ENCODE results near the gene HOMER3.

The HOMER3 gene

DNA sequence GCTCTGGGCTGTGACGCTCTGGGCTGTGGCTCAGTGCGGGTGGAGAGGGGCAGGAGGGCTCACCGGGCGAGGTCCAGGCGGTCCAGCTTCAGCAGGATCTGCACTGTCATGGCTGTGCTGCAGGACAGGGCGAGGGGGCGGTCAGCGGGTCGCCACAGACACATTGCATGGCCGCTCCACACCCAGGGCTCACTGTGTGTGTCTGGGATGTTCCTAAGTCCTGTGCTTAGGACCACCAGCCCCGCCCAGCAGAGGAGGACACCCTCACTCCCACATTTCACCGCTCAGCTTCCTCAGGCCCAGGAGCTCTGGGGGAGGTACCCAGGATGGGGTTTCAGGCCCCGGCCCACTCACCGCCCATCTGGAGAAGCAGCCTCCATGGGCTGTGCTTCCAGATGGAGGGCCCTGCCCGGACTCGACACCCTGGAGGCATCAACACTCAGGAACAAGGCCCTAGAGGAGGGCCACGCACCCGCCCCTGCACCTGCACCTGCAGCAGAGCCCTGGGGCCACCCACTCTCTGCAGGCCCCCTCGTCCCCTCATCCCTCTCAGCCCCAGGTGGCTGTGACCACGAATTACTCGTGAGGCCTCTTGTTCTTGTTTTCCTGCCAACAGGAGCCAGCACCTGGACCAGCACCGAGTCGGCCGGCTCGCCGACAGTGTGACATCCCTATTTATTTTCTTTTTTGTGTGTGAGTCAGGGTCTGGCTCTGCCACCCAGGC lies 35.3 kb downstream of the HOMER3 start:
- TF ChIP-seq GATA3 (IDR thresholded peaks at IDR 0.05; ENCODE audit: low read depth, low read length) (no peak), GATA2 (IDR thresholded peaks at IDR 0.05; ENCODE audit: low read depth, low read length) (no peak)

GRCh38 chr19:18905058-18905456 lies 36.0 kb downstream of the HOMER3 start:
- TF ChIP-seq GATA3 (IDR thresholded peaks at IDR 0.05; ENCODE audit: low read depth, low read length) (no peak), GATA2 (IDR thresholded peaks at IDR 0.05; ENCODE audit: low read depth, low read length) (no peak)

DNA sequence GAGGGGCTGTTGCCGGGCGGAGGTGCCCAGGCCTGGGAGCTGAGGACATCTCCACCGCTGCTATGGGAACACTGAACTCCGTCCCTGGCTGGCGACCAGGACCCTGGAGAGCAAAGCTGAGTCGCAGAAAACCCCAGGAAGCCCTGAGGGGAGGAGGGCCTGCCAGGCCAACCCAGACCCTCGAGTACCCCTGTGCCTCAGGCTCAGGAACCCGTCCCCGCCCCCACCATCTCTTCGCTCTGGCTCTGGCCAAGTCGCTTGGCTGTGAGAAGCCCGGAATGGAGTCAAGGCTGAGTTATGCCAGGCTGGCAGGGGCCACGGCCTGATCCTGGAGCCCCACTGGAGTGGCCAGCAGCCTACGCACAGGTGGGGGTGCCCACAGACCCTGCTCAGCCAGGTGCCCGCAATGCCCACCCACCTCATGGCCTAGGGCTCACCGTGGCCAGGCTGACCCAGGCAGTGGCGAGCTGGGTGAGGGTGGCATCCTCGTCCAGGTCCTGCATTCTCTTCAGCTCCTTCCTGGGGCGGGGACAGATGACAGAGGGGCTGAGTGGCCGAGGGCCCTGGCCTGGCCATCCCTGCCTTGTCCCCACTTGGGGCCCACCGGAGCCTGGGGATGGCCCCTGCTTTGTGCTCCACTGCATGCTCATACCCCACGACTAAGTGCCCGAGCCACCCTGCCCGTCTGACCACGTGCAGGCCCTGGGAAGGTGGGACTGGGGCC lies 36.5 kb downstream of the HOMER3 start:
- no peak for TF ChIP-seq GATA2 (IDR thresholded peaks at IDR 0.05; ENCODE audit: low read depth, low read length)
- TF ChIP-seq GATA3 (IDR thresholded peaks at IDR 0.05; ENCODE audit: low read depth, low read length): no peak

GRCh38 chr19:18903156-18904037 lies 37.6 kb downstream of the HOMER3 start:
- TF ChIP-seq GATA2 (IDR thresholded peaks at IDR 0.05; ENCODE audit: low read depth, low read length) (no peak), GATA3 (IDR thresholded peaks at IDR 0.05; ENCODE audit: low read depth, low read length) (no peak)

DNA sequence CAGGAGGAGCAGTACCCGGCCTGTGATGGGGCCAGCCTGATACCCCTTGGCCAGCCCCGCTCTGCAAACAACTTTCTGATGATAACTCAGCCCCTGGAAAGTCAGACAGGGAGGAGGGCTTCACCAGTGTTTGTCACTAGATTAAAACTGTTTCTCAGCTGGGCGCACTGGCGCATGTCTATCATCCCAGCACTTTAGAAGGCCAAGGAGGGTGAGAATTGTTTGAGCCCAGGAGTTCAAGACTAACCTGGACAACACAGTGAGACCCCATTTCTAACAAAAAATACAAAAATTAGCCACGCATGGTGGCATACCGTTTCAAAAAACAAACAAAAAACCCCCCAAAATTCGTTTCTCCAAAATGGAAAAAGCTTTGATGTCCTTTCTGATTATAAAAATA lies 39.5 kb downstream of the HOMER3 start:
- TF ChIP-seq GATA2 (IDR thresholded peaks at IDR 0.05; ENCODE audit: low read depth, low read length): no peak
- no peak for TF ChIP-seq GATA3 (IDR thresholded peaks at IDR 0.05; ENCODE audit: low read depth, low read length)

DNA sequence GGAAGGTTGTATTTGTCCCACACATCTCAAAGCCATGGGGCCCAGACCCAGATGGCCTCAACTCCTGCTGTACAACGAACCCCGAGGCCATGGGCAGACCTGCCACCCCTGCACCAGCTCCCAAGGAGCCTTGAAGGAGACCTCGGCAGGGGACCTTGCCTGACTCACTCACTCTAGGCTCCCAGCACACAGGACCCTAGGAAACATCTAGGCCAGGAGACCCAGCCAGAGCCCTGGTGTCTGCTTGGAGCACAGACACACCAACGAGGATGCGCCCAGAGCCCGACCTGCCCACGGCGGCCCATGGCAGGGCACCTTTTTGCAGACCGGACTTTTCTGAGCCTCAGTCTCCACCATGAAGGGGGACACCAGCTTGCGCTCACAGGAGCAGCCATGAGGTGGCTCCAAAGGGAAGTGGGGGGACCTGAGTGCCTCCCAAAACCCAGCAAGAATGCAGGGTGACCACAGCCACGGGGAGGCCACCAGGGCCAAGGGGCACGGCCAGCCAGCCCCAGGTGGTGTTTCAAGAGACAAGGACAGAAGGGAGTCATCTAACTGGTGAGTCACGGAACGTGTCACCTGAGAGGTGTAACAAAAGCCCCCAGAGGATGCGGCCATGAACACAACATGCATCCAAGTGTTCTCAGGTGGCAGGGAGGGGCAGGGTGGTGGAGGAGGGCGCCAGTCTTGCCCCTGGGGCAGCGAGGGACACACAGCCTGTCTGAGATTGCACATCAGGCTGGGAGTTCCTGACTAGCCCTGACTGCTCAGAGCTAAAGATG lies 40.1 kb downstream of the HOMER3 start:
- TF ChIP-seq GATA3 (IDR thresholded peaks at IDR 0.05; ENCODE audit: low read depth, low read length) (no peak), GATA2 (IDR thresholded peaks at IDR 0.05; ENCODE audit: low read depth, low read length) (no peak)

DNA sequence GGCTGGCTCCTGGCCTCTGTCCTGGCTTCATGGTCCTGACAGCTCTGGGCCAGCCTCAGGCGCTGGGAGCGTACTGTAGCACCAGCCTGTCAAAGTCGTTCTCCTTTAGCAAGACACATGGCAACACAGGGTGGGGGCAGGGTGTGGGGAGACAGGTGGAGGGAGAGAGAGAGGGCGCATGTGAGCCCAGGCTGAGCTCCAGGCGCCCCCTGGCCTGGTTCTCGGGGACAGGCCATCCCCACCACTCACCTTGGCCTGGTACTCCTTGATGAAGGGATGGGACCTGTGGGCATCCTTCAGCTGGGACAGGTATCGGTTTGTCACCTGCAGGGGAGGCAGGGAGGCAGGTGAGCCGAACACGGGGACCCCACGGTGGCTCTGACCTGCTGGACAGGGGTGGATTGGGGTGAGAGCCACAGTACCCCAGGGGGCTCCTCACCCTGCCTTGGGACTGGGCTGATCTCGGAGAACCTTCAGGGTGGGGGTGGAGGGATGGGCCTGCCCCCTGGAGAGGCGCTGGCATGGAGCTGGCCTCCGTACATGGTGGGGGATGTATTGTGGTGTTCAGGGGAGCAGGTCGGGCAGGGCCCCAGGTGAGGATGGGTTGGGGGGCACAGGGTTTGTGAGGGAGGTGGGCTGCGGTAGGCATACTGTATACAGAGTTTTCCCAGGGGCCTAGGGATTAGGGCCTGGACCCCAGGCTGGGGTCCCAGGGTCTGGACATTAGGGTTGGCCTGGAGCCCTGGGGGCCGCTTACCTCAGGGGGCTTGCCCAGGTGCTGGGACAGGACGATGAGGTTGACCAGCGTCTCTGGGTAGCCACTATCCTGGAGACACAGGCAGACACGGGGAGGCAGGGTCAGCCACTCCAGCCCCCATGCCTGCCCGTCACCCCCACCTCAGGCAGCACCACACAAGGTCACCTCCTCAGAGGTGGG lies 41.1 kb downstream of the HOMER3 start:
- TF ChIP-seq GATA3 (IDR thresholded peaks at IDR 0.05; ENCODE audit: low read depth, low read length): no peak
- TF ChIP-seq GATA2 (IDR thresholded peaks at IDR 0.05; ENCODE audit: low read depth, low read length): no peak

DNA sequence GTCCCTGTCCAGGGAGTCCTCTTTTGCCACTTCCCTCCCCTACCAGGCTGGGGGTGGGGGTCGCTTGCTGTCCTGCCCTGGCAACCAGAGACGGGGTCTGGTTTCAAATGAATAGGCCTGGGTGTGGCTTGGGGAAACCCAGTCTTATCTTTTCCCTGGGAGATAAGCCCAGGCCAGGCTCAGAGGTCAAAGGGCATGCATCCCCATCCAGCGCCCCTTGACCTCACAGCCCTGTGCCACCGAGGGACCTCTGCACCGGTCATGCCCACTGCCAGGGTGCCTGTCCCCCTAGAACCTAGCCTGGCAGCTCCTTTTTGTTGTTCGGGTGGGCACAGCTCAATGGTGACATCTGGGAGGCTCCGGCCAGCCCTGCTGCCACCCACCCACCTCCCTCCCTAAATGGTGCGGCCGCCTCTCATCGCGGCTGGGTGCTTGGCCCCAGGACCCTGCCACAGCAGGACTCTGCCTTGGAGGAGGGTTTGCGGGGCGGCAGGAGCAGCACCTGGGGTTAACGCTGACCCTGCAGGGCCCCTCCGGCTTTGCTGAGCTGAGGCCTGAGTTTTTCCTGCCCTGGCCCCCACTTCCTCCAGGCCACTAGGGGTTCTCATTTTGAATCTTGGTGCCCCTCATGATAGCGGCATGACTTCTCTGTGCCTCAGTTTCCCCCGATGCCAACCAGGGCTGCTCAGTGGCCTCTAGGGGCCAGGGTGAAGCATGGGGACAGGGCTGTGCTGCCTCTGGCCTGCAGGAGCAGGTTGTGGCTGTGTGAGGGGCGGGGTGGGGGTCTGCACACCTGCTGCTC lies 42.2 kb downstream of the HOMER3 start:
- TF ChIP-seq GATA2 (IDR thresholded peaks at IDR 0.05; ENCODE audit: low read depth, low read length) (no peak; the same call in 1 of the 2 replicates), GATA3 (IDR thresholded peaks at IDR 0.05; ENCODE audit: low read depth, low read length) (no peak)

DNA sequence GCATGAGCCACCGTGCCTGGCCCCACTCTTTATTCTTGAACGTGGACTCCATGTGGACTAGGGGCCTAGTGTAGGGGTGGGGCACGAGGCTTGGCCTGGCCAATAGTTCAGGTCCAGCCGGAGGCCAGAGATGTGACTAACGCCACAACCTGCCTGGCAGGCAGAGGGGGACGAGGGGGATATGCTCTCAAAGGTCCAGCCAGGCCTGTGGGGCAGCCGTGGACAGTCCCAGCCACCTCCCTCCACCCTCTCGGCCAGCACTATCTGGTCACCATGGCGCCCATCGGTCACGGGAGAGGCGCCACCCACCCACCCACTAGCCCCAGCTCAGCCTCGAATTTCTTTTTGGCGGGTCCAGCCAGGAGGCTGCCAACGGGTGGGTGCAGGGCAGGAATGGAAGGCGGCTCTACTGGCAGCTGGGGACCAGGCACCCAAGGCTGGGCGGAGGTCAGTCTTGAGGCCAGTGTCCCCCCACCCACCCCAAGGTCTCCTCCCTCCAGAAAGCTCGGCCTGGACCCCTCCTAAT lies 42.9 kb downstream of the HOMER3 start:
- no peak for TF ChIP-seq GATA3 (IDR thresholded peaks at IDR 0.05; ENCODE audit: low read depth, low read length)
- TF ChIP-seq GATA2 (IDR thresholded peaks at IDR 0.05; ENCODE audit: low read depth, low read length): peak; percentile 5; the same call in 1 of the 2 replicates

DNA sequence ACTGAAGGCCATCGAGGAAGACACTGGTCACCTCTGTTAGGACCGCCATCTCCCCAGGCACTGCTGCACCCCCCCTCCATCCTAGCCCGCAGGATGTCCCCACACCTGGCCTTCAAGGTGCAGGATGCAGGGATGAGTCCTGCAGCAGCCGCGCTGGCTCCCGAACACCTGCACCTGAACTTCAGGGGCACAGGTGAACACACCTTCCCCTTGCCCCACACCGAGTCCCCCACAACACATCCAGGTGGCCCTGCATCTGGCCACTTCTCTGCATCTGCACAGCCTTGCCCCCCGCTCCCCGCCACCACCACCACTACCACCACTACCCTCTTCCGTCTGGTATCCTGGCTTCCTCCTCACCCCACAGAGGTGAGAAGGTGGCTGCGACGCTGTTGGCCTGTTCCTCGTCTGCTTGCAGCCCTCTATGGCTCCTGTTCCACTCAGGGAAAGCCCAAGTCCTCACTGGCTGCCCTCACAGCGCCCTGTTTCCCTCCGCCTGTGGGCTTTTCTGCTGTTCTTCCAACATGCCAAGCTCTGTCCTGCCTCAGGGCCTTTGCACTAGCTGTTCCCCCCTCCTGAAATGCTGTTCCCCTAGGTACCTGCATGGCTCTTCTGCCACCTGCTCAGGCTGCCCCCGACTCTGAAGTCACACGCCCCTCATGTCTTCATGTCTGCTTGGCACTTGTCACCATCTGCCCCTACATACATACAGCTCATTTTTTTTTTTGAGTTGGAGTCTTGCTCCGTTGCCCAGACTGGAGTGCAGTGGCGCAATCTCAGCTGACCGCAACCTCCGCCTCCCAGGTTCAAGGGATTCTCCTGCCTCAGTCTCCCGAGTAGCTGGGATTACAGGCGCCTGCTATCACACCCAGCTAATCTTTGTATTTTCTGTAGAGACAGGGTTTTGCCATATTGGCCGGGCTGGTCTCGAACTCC lies 43.7 kb downstream of the HOMER3 start:
- TF ChIP-seq GATA2 (IDR thresholded peaks at IDR 0.05; ENCODE audit: low read depth, low read length): no peak
- no peak for TF ChIP-seq GATA3 (IDR thresholded peaks at IDR 0.05; ENCODE audit: low read depth, low read length)

DNA sequence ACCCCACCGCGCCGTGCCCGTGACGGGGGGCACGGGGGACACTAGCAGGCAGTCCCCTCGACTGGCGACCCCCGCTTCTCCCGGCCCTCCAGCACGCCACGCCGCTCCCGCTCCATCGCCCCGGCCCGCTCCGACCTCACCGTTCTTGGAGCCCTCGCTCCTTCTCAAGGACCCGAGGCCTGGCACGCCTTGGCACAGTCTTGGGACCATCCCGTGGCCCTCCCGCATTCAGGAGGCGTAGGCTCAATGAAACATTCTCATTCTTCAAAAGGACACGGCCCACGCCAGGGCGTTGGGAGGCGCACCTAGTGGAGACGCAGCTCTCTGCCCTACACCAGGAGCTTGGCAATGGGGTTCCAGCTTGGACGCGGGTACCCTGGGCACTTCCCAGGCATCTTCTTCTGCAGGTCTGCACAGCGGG lies 44.6 kb downstream of the HOMER3 start:
- TF ChIP-seq GATA2 (IDR thresholded peaks at IDR 0.05; ENCODE audit: low read depth, low read length): no peak
- TF ChIP-seq GATA3 (IDR thresholded peaks at IDR 0.05; ENCODE audit: low read depth, low read length): no peak
